H9 (cell line): ENCODE measurements around the gene TRPM3. TPM values are rescaled to one million over a fixed set of nuclear protein-coding genes. Genes with fewer than 3 reads are reported as not detected.

Experiments used
- DNase-seq: peaks from one replicate; pipeline ENCODE4 v3.0.0-alpha.2; 2017
- H2AFZ ChIP-seq: one replicate; pipeline ENCODE4 v1.6.1; 2013; ENCODE audit warnings: mild to moderate bottlenecking, low read length, control low read depth, moderate library complexity
- H2AK5ac ChIP-seq: 2 replicates; pipeline ENCODE4 v1.6.1; 2013; ENCODE audit warnings: low read length, control low read depth, mixed read lengths; ENCODE audit not compliant: insufficient read length
- H2BK120ac ChIP-seq: one replicate; pipeline ENCODE4 v1.6.1; 2013; ENCODE audit warnings: low read depth, mild to moderate bottlenecking, low read length, control low read depth, inconsistent platforms; ENCODE audit not compliant: poor library complexity, severe bottlenecking
- H2BK12ac ChIP-seq: 2 replicates; pipeline ENCODE4 v1.6.1; 2013; ENCODE audit warnings: low read length, control low read depth, mixed read lengths, low read depth; ENCODE audit not compliant: insufficient read length
- H2BK15ac ChIP-seq: 2 replicates; pipeline ENCODE4 v1.6.1; 2013; ENCODE audit warnings: low read depth, low read length, control low read depth
- H2BK20ac ChIP-seq: one replicate; pipeline ENCODE4 v1.6.1; 2013; ENCODE audit warnings: low read depth, mild to moderate bottlenecking, low read length, control low read depth, inconsistent platforms; ENCODE audit not compliant: poor library complexity, severe bottlenecking
- H2BK5ac ChIP-seq: 2 replicates; pipeline ENCODE4 v1.6.1; 2013; ENCODE audit warnings: low read length, control low read depth, mixed read lengths; ENCODE audit not compliant: insufficient read length
- H3K14ac ChIP-seq: 2 replicates; pipeline ENCODE4 v1.6.1; 2013; ENCODE audit warnings: low read length, control low read depth; ENCODE audit not compliant: insufficient read depth
- H3K18ac ChIP-seq: 2 replicates; pipeline ENCODE4 v1.6.1; 2013; ENCODE audit warnings: low read depth, mild to moderate bottlenecking, mixed read lengths, low read length, control low read depth; ENCODE audit not compliant: insufficient read length
- H3K23ac ChIP-seq: 2 replicates; pipeline ENCODE4 v1.6.1; 2013; ENCODE audit warnings: low read length, control low read depth, mixed read lengths, low read depth; ENCODE audit not compliant: insufficient read length
- H3K23me2 ChIP-seq: 2 replicates; pipeline ENCODE4 v1.6.1; 2013; ENCODE audit warnings: low read depth, mild to moderate bottlenecking, mixed read lengths, low read length, control low read depth; ENCODE audit not compliant: insufficient read length, poor library complexity, severe bottlenecking
- H3K27ac ChIP-seq: 2 replicates; pipeline ENCODE4 v1.5.1; 2013; ENCODE audit warnings: low read length, control low read depth, mixed read lengths, low read depth; ENCODE audit not compliant: insufficient read length
- H3K27me3 ChIP-seq: 2 replicates; pipeline ENCODE4 v1.6.1; 2013; ENCODE audit warnings: low read length, control low read depth, inconsistent platforms; ENCODE audit not compliant: insufficient read depth
- H3K4ac ChIP-seq: 2 replicates; pipeline ENCODE4 v1.6.1; 2013; ENCODE audit warnings: low read depth, mild to moderate bottlenecking, control low read depth, inconsistent platforms, low read length, moderate library complexity
- H3K4me1 ChIP-seq: 2 replicates; pipeline ENCODE4 v1.6.1; 2013; ENCODE audit warnings: low read length, control low read depth, inconsistent platforms; ENCODE audit not compliant: insufficient read depth
- H3K4me2 ChIP-seq: 2 replicates; pipeline ENCODE4 v1.6.1; 2013; ENCODE audit warnings: low read length, control low read depth, mixed read lengths; ENCODE audit not compliant: insufficient read length, insufficient read depth
- H3K56ac ChIP-seq: 2 replicates; pipeline ENCODE4 v1.6.1; 2013; ENCODE audit warnings: low read depth, mild to moderate bottlenecking, mixed read lengths, low read length, control low read depth; ENCODE audit not compliant: insufficient read length
- H3K79me1 ChIP-seq: 2 replicates; pipeline ENCODE4 v1.6.1; 2013; ENCODE audit warnings: low read depth, mild to moderate bottlenecking, moderate library complexity, low read length, control low read depth, inconsistent platforms; ENCODE audit not compliant: insufficient read depth, poor library complexity, severe bottlenecking
- H3K79me2 ChIP-seq: 2 replicates; pipeline ENCODE4 v1.6.1; 2013; ENCODE audit warnings: low read length, control low read depth, inconsistent platforms; ENCODE audit not compliant: insufficient read depth
- H3K9ac ChIP-seq: 2 replicates; pipeline ENCODE4 v1.6.1; 2013; ENCODE audit warnings: low read length, control low read depth, mixed read lengths; ENCODE audit not compliant: insufficient read length; ENCODE audit errors: extremely low read depth
- H3K9me3 ChIP-seq: one replicate; pipeline ENCODE4 v1.6.1; 2013; ENCODE audit warnings: low read depth, low read length, inconsistent platforms; ENCODE audit not compliant: control insufficient read depth
- H3T11ph ChIP-seq: one replicate; pipeline ENCODE4 v1.6.1; 2013; ENCODE audit warnings: mild to moderate bottlenecking, low read length, control low read depth, inconsistent platforms
- H4K20me1 ChIP-seq: one replicate; pipeline ENCODE4 v1.6.1; 2013; ENCODE audit not compliant: control insufficient read depth, insufficient read length, insufficient read depth
- H4K5ac ChIP-seq: 2 replicates; pipeline ENCODE4 v1.6.1; 2013; ENCODE audit warnings: low read depth, mild to moderate bottlenecking, mixed read lengths, low read length, control low read depth; ENCODE audit not compliant: insufficient read length
- H4K8ac ChIP-seq: replicated peaks from 2 replicates; pipeline ENCODE4 v1.6.1; 2013; ENCODE audit warnings: low read length, control low read depth, mixed read lengths, low read depth; ENCODE audit not compliant: insufficient read length
- H4K91ac ChIP-seq: 2 replicates; pipeline ENCODE4 v1.6.1; 2013; ENCODE audit warnings: low read depth, mild to moderate bottlenecking, moderate library complexity, mixed read lengths, low read length, control low read depth; ENCODE audit not compliant: insufficient read length
- H3K27ac Mint-ChIP-seq, 3 experiments: 2 replicates in 2 of 3; 3 replicates in 1 of 3; pipeline ENCODE4 v1.8.0; 2020 to 2021; ENCODE audit warnings: mixed read lengths in 3 of 3, mild to moderate bottlenecking in 1 of 3, moderate library complexity in 1 of 3
- H3K27me3 Mint-ChIP-seq: 2 replicates; pipeline ENCODE4 v1.8.0; 2021; ENCODE audit warnings: low read depth, mild to moderate bottlenecking, moderate library complexity, mixed read lengths
- H3K36me3 Mint-ChIP-seq, 3 experiments: 2 replicates in 2 of 3; 3 replicates in 1 of 3; pipeline ENCODE4 v1.8.0; 2020 to 2021; ENCODE audit warnings: low read depth in 3 of 3, mixed read lengths in 3 of 3; ENCODE audit not compliant: insufficient read depth in 1 of 3
- H3K4me1 Mint-ChIP-seq, 2 experiments: 2 replicates each; pipeline ENCODE4 v1.8.0; 2020; ENCODE audit warnings: mixed read lengths in 2 of 2
- H3K4me3 Mint-ChIP-seq, 2 experiments: 2 replicates in 1 of 2; 3 replicates in 1 of 2; pipeline ENCODE4 v1.8.0; 2020 to 2021; ENCODE audit warnings: mild to moderate bottlenecking in 2 of 2, mixed read lengths in 2 of 2, moderate library complexity in 1 of 2
- H3K9me3 Mint-ChIP-seq, 2 experiments: 2 replicates in 1 of 2; 3 replicates in 1 of 2; pipeline ENCODE4 v1.8.0; 2020; ENCODE audit warnings: mild to moderate bottlenecking in 2 of 2, mixed read lengths in 2 of 2, moderate library complexity in 1 of 2
- total RNA-seq: library from RNA; stranded (reverse); gene quantifications from 2 replicates; pipeline ENCODE4 v1.2.1, GENCODE V29; 2021
- TF ChIP-seq, protein P1 (sequence below): fragments of 200-600 bp; sonication (generic); conservative IDR thresholded peaks from 3 replicates; pipeline ENCODE4 v1.8.0; 2021; ENCODE audit warnings: antibody characterized with exemption, mild to moderate bottlenecking

TRPM3 gene
- total RNA-seq, 1 experiment from 2014 or later = 10.3 TPM

DNA sequence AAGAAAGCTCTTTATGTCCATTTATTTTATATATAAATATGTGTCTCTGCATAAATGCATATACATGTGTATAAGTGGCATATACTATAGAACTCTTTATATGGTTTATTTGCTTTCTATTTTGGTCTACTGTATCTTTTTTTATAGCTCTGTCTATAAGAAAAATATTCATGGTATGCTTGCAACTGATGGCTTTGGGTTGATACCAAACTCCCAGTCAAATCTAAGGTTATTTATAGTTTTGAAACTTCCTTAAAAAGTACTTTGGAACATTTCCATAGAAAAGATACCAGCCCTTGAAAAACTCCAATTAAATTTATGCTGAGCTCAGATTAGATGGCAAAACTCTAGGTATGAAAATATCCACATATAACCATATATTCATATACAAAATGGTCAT lies 587.0 kb downstream of the TRPM3 start:
- H3K9me3 Mint-ChIP-seq = no peaks in the 10 kb centered on the region
- TF ChIP-seq, protein P1, sequence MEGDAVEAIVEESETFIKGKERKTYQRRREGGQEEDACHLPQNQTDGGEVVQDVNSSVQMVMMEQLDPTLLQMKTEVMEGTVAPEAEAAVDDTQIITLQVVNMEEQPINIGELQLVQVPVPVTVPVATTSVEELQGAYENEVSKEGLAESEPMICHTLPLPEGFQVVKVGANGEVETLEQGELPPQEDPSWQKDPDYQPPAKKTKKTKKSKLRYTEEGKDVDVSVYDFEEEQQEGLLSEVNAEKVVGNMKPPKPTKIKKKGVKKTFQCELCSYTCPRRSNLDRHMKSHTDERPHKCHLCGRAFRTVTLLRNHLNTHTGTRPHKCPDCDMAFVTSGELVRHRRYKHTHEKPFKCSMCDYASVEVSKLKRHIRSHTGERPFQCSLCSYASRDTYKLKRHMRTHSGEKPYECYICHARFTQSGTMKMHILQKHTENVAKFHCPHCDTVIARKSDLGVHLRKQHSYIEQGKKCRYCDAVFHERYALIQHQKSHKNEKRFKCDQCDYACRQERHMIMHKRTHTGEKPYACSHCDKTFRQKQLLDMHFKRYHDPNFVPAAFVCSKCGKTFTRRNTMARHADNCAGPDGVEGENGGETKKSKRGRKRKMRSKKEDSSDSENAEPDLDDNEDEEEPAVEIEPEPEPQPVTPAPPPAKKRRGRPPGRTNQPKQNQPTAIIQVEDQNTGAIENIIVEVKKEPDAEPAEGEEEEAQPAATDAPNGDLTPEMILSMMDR = no peak
- H2BK120ac ChIP-seq = no peak overlapping the region

More for the DNA sequence above, 587.0 kb downstream of the TRPM3 start:
- Histone ChIP-seq H2BK12ac (no peak overlapping the region), H3K56ac (no peak overlapping the region), H3K4me1 (peaks cover 3% of the 10 kb centered on the region; the same call in 1 of the 2 replicates), H2AK5ac (no peak overlapping the region), H3K79me2 (no peaks in the 10 kb centered on the region), H2AFZ (no peak overlapping the region), H3K14ac (no peak overlapping the region), H4K5ac (no peak overlapping the region), H4K8ac (no peak overlapping the region), H3T11ph (no peak overlapping the region), H3K4me2 (no peak overlapping the region), H2BK5ac (no peak overlapping the region), H3K79me1 (no peaks in the 10 kb centered on the region), H2BK15ac (no peak overlapping the region), H3K27ac (no peak overlapping the region), H3K4ac (no peak overlapping the region), H3K18ac (no peak overlapping the region), H3K23ac (no peak overlapping the region), H4K91ac (no peak overlapping the region), H3K9ac (no peak overlapping the region), H4K20me1 (no peaks in the 10 kb centered on the region), H2BK20ac (no peak overlapping the region), H3K27me3 (no peaks in the 10 kb centered on the region), H3K23me2 (no peaks in the 10 kb centered on the region), H3K9me3 (no peaks in the 10 kb centered on the region)
- H3K27me3 Mint-ChIP-seq = no peaks in the 10 kb centered on the region
- H3K27ac Mint-ChIP-seq = no peak overlapping the region
- no peaks in the 10 kb centered on the region for H3K36me3 Mint-ChIP-seq
- no peak overlapping the region for H3K4me3 Mint-ChIP-seq
- H3K4me1 Mint-ChIP-seq = peaks cover 20 to 28% of the 10 kb centered on the region in 2 experiments
- no peak for DNase-seq
